ENCODE results near the gene SPOCD1.

The SPOCD1 gene

DNA sequence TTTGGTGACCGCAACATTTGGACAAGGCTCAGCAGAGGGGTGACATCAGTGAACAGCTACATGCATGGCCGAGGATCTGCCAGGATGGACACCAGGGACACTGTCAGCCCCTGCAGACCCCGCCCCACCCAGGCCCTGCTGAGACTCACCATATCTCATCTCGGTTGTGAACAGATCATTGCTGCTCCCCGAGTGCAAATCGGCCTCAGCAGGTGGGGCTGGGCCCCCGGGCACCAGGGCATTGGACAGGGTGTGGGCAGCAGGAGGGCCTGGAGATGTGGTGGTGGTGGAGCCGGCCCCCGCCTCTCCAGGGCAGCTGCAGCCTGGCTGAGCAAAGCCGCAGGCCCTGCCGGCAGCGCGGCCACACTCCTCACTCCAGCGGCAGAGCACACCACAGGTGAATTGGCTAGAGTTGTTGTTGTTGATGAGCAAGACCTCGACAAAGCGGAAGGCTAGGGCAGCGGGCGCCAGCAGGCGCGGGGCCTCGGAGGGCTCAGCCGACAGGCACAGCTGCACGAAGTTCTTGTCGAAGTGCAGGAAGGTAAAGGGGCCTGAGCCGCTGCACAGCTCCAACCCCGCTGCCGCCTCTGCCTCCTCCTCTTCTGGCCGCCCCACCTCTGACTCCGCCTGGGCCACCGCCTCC, 59.9 kb downstream of the SPOCD1 start:
- DNase-seq (ENCODE audit: low read depth) = no peak

DNA sequence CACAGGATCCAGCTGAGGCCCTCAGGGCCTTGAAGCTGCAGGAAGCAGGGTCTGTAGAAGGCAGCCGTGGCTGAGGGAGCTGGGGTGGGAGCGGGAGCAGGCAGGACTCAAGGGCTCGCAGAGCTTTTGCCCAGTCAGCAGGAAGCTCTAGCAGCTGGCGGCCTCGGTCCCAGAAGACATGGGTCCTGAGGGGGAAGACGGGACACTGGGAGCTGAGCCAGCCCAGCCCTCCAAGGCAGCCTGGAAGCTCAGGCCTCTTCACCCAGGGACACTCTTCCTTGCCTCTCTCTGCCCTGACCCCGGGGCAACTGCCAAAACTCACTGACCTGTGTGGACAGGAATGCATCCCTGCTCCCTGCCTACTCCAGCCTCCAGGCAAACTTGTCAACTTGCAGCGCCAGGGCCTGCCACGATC, 60.6 kb downstream of the SPOCD1 start:
- no peak for DNase-seq (ENCODE audit: low read depth)

DNA sequence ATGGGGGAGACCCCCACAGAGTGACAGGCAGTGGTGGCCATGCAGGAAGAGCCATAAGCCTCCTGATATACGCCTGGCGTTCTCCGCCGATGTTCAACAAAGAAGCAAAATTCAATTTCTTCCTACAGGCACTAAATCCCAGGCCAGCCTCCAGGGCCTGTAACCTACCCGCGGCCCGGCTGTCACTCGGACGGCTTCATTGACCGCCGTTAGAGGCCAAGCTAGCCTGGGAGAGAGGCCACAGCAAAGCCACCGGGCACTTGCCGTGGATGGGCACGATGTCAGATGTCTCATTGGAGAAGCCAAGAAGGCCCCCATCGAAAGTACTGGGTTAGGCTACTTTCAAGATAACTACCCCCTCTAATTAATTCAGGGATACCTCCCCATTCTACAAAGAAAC, 61.4 kb downstream of the SPOCD1 start:
- no peak for DNase-seq (ENCODE audit: low read depth)

DNA sequence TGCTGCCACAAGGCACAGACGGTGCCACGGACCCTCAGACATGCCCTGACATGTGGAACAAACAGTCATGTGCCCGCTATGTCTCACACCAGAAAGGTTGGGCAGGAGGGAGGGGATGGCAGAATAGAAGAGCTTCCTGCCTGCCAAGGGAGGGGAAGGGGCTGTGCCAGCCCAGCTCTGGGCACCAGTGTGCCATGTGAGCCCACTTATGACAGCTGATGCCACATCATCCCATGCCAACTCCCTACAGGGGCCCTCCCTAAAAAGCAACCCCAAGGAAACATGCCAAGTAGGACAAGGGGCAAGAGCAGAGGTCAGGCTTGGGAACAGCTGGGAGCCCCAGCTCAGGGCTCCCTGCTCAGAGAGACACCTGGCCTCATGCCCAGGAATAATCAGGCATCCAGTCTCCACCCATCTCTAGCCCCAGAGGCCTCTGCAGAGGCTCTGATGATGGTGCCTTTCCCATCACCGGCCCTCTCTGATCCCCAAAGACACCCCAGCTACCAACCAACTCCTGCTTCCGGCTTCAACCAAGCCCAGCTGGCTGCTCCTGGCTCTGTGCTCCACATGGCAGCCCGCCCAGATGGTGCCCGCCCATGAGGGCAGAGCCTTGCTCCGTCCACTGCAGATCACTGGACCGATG, 62.0 kb downstream of the SPOCD1 start:
- no peak for DNase-seq (ENCODE audit: low read depth)

DNA sequence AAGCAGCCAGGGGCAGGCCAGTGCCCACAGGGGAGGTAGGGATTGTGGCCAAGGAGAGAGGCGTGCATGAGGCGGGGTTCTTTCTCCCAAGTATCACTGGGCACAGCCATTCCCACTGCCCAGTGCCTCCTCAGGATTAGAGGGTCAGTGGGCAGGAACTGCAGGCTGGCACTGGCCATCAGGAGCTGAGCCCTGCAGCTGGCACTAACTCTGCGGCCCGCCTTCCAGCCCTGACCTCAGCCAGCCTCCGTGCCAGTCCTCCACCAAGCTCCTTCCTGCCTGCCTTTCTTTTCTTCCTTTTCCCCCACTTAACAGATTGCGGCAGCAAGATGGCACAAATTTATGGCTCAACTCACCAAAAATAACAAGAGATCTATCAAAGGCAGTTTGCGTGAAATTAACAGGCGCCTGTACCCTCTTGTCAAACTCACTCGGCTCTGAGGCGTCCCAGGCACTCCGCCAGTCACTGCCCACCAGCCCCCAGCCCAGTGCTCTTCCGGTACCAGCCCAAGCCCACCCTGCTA, 62.8 kb downstream of the SPOCD1 start:
- no peak for DNase-seq (ENCODE audit: low read depth)

DNA sequence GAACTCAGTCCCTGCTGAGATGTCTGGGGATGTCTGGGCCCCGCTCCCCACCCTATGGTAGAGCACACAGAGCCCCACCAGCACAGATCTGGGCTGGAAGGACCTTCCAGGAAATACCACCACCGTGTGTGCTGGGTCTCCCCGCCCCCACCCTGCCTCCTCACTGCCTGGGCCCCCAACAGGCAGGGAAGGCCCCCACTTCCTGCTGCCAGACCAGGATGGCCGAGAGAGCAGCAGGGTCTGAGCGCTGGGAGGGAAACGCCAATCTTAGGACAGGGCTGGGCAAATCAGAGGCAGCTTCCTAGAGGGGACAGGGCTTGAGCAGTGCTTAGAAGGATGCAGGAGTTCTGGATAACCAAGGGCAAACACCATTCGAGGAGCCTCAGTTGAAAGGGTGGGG, 63.6 kb downstream of the SPOCD1 start:
- no peak for DNase-seq (ENCODE audit: low read depth)

DNA sequence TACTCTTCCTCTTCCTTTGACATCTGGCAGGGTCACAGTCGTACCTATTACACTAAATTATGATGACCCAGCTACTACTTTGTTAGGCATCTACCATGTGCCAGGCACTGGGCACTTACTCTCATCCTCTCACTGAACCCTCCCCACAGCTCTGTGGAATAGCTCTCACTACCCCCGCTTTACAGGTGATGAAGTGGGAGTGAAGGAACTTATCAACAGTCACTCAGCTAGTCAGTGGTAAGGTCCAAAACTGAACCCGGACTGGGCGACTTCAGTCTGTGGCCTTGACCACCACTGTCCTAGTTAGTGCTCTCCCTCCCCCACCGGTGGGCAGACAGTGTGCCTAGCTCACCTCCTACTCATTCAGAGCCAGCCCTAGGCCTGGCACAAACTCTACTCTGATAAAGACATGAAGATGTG, 64.0 kb downstream of the SPOCD1 start:
- DNase-seq (ENCODE audit: low read depth) = no peak

DNA sequence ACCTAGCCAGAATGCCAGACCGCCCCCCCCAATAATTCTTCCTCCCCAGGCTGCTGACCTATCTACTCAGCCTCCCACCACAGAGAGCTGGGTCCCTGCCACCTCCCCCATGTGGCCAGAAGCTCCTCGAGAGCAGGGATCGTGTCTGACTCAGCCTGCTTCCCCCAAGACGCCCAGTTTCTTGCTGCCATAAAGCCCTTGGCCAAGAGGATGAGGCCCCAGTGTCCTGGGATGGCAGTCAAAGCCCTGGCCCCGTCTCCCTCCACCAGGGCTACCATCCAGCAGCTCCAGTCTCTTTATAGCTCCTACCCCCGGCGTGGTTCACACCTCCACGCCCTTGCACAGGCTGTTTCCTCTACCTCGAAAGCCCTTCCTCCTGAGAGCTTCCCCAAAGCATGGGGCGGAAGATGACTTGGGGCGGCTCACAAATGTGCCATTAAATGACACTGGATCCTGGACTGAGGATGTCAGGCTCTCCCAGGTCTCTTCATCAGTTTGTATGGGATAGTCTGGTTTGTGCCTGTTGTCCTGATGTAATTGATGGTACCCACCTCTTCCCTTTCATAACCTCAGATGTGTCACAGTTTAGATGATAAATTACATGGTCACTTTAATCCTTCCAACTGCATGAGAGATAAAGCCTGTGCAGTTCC, 64.8 kb downstream of the SPOCD1 start:
- no peak for DNase-seq (ENCODE audit: low read depth)

DNA sequence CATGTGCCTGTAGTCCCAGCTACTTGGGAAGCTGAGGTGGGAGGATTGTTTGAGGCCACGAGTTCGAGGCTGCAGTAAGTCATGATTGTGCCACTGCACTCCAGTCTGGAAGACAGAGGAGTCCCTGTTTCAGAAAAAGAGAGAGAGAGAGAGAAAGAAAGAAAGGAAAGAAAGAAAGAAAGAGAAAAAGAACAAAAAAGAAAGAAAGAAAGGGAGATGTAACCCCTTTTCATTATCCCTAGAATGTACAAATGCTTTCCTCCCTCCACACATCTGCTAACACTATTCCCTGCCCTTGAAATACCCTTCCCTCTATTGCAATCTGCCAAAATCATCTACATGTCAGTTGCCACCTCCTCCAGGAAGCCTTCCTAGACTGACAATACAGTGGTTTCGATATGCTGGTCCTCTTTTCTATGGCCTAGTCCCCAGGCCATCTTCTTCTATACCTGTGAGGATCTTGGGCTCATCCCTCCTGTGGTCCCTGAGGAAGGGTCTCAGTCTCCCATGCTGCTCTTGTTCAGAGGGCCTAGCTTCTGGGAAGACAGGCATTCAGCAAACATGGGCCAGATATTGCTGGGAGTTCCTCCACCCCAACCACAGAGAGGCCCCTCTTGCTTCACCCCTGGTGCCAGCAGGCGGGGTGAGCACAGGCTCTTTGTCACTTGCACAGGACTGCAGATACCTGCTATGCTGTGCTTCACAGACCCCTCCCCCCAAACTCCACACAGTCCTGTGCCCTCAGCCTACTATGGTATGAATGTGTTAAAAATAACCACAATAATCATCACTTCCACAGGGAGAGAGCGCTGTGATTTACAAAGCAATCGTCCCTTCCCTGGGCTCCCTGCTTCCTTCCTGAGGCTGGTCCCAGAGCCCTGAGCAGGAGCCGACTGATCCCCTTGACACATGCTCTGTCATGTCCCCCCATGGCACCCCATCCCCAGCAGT, 65.8 kb downstream of the SPOCD1 start:
- no peak for DNase-seq (ENCODE audit: low read depth)

DNA sequence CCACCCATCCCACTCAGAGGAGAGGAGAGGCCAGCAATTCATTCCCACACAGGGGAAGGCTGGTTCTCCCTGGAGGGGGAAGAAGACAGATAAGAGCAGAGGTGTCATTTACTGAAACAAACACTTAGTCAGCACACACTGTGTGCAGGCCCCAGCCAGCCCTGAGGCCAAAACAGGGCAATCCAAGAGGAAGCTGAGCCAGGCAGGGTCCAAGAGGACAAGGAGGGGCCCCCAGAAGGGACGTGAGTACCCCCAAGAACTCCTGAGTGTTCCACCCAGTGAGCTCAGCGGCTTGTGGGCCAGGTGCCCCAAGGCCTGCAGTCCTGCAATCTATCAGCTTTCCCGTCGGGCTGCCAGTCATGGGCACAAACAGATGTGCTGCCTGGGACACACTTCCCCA, 67.5 kb downstream of the SPOCD1 start:
- DNase-seq (ENCODE audit: low read depth) = no peak

DNA sequence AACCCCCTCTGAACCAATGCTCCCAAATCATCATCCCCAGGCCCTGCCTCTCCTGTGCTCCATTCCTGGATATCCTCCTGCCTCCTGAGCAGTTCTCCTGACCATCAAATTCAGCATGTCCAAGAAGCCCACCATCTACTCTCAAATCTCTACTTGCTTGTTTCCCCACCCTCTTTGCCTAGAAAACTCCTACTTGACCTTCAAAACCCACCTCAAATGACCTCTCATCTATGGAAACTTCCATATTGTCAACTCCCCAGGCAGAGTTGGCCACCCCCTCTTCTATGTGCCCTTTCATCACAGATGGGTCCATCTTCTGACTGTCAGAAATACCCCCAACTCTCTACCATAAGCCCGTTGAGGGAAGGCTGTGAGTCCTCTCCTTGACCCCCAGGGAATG, 68.5 kb downstream of the SPOCD1 start:
- DNase-seq (ENCODE audit: low read depth) = no peak

DNA sequence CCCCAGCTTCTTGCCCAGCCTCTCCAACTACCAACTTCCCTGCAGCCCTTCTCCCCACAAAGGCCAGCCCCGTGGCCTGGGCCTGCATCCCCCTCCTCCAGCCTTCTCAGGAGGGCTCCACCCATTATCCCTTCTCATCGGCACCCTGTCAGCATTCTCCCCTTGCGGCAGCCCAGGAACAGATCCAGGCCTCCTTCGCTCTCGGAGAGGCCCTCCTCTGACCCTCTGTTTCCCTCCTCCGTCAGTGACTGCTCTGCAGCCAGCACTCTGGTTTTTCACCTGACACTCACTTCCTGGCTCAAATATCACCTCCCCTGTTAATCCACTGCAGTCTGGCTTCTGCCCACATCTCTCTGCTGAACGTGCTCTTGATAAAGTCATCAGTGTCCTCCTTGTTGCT, 69.1 kb downstream of the SPOCD1 start:
- DNase-seq (ENCODE audit: low read depth) = no peak

DNA sequence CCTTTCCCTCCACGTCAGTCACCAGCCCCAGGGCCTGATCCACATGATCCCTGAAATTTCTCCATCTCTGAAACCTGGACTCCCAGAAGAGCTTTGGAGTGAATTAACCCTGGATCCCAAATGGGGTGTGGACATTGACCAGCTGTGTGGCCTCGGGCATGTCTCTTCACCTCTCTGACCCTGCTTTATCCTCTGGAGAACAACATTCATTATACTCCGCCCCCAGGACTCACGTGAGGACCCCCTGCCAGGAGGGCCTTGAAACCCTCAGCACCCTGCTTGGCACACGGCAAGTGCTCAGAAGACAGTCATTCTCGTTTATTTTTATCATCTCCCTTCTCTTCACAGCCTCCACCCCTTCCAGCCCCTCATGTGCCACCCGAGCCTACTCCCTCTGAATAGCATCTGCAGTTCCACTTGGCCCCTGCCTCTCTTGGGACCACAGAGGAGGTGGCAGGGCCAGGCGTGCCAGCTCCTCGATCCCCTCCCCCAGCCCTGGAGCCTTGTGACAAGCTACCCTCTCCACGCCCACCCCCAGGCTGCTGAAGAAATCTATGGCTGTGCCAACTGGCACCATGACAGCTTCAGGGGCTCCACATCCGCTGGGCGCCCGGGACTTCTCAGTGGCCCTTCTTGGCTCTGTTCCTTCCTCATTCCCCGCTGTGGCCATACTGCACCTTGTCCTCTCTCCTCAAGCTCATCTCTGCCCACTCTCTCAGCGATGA, 69.7 kb downstream of the SPOCD1 start:
- no peak for DNase-seq (ENCODE audit: low read depth)

DNA sequence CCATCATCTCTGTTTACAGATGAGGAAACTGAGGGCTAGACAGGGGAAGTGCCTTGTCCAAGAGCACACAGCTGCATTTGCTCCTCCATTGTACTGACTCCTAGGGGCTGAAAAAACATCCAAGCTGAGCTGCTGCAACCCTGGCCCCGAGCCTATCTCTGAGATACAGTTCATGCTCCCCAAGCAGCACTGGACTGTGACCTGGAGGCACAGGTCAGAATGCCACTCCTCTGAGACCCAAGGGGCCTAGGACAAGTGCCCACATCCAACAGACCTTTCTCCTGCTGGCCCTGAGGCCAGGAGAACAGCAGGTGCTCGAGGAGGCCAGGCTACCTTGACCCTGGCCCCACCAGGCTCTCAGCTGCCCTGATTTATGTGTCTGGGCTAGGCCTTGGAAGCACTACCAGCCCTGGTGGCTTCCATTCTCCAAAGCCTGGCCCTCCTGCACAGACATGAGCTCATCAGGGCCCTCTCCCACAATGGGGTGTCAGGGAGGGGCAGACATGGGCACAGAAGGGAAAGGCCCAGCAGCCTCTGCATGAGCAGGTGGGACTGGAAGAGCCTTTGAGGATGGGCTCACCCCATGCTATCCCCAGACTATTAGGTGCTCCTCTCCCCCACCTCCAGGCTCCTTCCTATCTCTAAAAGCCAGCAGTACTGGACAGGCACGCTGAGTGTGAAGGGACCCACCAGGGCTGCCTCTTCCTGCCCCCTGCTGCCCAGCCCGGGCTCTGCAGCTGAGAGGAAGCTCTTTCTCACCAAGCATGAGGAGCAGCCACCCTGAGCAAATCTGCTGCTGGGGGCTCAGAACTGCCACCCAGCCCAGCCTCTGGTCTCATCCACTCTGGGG, 70.5 kb downstream of the SPOCD1 start:
- DNase-seq (ENCODE audit: low read depth) = no peak

DNA sequence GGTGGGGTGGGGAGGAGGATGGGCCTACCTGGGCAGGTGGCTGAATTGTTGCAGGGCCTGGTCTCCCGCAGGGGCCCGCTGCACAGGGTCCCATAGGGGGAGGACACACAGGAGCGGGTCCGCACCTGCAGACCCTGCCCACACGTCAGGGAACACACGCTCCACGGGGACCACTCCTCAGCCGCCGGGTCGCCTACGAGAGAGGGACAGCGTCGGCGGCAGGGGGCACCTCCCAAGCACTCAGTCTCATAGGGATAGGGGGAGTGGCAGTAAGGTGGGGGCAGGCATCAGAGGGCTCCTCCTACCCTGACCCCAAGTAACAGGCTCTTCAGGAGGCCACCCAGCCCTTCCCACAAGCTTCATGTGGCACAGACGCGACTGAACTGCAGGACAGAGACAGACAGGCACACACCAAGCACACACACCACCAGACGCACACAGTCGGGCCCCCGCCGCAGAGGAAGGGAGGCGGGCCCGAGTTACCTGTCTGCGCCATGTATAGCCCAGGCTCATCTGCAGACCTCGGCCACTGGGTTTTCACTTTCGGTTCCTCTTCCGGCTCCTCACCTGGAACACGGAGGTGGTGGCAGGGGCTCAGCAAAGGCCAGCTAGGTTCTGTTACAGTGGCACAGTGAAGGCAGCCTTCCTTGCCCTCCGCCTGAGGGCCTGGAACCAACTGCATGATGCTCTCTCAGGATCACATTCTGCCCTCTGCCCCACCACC, 71.5 kb downstream of the SPOCD1 start:
- no peak for DNase-seq (ENCODE audit: low read depth)

DNA sequence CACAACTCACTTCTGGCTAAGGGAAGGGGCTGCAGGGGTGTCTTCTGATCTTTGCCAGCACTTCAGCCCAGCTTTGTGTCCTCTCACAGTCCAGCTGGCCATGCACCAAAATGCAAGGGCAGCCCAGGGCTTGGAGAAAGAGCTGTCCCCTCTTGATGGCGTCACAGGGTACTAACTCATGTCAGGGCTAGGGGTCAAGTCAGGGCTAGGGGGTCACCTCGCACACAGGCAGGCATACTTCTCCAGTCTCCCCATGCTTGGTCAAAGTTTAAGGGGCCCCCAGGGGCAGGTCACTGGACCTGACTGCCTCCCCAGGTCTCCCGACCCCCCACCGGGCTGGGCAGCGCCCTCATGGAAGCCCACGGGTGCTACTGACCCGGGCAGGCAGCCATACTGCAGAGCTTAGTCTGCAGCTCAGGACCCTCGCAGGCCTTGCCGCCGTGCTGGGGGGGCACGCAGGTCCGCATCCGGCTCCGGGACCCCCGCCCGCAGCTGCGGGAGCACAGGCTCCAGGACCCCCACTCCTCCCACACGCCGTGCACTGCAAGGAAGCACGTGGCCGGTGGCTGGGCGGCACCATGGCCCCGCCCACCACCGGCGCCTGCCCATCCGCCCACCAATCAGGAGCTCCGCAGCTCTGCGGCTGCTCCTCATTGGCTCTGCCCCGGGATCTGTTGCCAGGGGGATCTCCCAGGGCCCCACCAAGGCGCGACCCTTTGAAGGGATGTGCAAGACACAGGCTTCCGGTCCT, 73.2 kb downstream of the SPOCD1 start:
- no peak for DNase-seq (ENCODE audit: low read depth)
